Colon (tissue), 2 donors: Measurements from ENCODE around the gene ANKRD34A.
A peak's percentile ranks its signal among the peaks of the same experiment; 100 is the strongest.

Experiments
- FAIRE-seq: peaks from 2 replicates; lab custom pipeline; 2012; peaks lifted over from hg19 to GRCh38; lab: Jason Lieb, UNC
- donor health status: control.
- donor health status: control.

The ANKRD34A gene

DNA sequence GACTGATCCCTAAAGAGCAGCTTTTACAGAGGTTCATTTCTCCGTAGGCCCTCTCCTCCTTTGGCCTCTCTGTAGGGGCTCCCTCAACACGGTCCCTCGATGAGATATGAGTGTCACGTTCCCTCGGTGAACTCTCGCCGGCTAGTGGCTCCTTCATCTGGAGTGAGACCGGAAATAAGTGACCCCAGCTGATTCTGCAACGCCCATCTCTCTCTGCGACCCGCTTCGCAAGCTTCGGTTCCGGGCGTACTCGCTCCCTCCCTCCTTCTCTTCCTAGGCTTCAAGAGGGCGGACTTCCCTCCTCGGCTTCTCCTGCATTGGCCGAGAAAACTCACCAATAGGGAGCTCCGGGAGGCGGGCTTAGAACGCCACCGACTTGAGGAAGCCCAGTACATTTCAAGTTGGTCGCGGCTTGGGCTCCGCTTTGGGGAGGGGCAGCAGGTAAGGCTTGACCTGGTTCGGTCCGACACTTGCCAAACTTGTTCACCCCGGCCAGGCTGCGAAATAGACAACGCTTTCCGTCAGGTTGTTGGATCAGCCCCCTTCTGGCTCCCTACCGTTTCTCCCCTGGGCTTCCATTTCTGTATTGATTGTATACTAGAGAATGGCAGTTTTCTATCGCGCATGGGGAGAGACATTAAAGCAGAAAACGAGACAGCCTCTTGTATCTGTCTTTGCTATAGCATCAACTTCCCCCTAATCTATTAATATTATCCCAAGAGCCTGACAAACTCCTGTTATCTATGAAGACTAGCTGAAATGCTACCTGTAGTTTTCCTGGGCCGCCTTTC, at the start of gene ANKRD34A, which contains the start of gene POLR3GL:
ANKRD34A (minus strand) TSS at position 248 of the 791 bp plus-strand sequence. CDS start 2,816 bp downstream, outside the sequence.
POLR3GL (plus strand) TSS at position 363 of the 791 bp plus-strand sequence. CDS start 10,176 bp downstream, outside the sequence.
- no peak for FAIRE-seq

DNA sequence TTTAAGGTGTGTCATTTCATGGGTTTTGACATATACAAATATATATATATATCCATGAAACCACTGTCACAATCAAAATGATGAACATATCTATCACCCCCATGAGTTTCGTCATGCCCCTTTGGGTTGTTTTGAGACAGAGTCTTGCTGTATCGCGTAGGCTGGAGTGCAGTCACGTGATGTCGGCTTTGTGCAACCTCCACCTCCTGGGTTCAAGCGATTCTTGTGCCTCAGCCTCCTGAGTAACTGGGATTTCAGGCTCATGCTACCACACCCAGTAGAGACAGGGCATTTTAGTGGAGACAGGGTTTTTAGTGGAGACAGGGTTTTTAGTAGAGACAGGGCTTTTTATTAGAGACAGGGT, 49.2 kb upstream of the ANKRD34A start:
- FAIRE-seq, result no peak

DNA sequence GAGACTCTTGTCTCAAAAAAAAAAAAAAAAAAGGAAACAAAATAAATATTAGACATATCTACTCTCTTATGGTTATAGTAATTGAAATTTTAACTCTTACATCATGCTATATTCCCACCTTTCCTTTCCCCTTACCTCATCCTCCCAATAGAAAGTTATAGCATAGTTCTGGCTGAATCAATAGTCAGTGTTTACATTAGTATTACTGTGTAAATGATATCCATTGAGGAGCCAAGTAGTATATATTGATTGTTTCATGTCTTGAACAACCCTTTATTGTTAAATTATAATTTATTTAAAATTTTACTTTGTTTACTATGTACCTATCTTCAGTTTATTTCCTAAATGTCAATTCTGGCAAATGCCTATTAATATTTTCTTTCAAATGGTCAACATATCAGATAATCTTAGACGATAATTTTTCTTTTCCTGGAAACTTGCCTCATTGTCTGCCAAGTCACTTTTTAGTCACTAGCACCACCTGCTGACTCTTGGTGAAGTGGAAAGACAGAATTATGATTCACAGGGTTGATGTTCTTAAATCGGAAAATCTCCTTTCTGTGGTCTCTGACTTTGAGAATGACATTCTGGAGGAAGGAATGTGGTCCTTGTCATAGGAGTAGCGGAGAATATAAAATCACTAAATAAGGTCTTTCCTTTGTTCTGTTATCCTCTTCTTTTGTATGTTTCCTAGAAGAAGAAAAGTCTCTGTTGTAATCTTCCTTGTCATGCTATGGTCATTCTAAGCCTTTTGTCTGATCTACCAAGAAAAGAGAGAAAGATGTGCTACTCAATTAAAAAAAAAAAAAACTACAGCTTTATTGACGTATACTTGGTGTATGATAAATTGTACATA, 48.6 kb upstream of the ANKRD34A start:
- peak; percentile 49 for FAIRE-seq

DNA sequence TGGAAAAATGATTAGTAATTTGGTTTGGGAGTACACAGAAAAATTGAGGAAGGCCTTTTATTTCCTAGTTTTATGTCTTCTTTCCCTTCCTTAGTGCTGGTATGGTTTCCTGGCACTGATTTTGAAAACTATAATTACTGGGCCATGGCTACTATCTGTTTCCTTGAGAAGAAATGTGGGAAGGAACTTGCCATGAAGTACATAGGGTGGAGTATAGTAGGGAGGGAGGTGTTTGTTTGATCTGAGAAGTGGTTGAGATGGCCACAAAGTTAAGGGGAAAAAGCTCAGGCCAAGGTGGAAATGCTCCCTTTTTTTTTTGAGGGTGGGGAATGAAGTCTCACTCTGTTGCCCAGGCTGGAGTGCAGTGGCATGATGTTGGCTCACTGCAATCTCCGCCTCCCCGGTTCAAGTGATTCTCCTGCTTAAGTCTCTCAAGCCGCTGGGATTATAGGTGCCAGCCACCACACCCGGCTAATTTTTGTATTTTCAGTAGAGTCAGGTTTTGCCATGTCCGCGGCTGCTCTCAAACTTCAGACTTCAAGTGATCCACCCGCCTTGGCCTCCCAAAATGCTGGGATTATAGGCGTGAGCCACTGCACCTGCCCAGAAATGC, 45.9 kb upstream of the ANKRD34A start:
- no peak for FAIRE-seq

DNA sequence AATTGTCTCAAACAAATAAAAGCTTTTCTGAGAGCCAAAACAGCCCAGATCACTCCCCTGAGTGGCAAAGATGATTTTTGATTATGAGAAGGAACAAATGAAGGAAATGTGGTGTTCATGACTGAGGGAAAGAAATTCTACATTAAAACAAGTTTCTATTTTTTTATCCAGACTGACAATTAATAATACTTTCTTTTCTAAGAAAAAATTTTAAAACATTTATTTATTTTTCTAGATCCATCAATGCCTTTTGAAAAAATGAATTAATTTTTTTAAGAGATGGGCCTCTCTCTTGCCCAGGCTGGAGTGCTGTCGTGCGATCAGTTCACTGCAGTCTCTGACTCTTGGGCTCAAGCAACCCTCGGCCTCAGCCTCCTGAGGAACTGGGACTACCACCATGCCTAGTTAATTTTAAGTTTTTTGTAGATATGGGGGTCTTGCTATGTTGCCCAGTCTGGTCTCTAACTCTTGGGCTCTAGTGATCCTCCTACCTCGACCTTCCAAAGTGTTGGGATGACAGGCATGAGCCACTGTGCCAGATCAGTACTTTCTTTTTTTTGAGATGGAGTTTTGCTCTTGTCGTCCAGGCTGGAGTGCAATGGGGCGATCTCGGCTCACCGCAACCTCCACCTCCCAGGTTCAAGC, 43.2 kb upstream of the ANKRD34A start:
- FAIRE-seq, result no peak

DNA sequence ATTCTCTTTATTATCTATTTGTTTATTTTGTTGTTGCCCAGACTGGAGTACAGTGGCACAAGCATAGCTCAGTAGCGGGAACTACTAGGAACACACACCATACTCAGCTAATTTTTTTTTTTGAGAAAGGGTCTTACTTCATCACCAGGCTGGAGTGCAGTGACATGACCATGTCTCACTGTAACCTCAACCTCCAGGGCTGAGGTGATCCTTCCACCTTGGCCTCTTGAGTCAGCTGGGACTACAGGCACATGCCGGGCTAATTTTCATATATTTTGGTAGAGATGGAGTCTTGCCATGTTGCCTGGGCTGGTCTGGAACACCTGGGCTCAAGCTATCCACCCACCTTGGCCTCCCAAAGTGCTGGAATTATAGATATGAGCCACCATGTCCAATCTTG, 37.3 kb upstream of the ANKRD34A start:
- FAIRE-seq, result no peak

DNA sequence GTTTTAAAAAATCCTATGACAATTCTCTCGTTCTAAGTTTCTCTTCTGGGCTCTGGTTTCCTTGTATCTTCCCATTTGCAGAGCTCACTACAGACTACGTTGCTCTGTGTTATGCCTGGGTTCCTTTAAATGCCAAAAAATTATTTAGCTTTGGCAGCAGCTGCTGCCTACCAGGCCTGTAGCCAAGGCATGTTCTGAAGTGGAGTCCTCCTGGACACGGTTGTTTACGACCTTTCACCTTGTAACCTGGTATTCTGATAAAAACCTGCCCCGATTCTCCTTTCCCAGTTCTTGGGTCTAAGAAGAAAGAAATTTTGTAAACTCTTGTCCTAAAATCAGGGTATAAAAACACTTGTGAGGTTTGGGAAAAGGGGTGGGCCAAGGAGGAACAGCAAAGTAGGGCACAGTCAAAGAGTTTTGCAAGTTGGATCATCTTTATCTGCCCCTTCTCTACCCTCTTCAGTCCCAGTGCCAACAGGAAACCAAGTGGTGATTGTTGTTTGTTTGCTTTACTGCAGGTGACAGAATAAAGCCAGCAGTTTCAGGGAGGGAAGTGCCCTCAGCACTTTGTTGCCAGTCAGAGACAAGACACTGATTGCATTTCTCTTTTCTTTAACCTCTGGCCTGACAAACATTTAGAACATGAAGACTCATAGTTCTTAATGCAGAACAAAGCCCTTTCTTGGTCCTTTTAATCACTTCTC, 35.1 kb upstream of the ANKRD34A start:
- no peak for FAIRE-seq

DNA sequence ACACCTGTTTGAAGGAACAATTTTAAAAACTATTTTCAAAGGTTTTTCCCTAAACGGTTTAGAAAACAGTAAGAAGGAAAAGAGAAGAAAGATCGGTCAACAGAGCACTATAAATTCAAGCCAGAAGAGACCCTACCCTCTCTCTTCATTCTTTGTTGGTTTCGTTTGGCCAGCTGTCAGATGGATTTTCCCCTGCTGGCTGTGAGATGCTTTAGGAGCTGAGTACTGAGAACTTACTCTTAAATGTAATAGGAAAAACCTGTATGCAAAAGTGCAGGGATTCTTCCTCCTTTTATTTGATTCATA, 33.3 kb upstream of the ANKRD34A start:
- no peak for FAIRE-seq

DNA sequence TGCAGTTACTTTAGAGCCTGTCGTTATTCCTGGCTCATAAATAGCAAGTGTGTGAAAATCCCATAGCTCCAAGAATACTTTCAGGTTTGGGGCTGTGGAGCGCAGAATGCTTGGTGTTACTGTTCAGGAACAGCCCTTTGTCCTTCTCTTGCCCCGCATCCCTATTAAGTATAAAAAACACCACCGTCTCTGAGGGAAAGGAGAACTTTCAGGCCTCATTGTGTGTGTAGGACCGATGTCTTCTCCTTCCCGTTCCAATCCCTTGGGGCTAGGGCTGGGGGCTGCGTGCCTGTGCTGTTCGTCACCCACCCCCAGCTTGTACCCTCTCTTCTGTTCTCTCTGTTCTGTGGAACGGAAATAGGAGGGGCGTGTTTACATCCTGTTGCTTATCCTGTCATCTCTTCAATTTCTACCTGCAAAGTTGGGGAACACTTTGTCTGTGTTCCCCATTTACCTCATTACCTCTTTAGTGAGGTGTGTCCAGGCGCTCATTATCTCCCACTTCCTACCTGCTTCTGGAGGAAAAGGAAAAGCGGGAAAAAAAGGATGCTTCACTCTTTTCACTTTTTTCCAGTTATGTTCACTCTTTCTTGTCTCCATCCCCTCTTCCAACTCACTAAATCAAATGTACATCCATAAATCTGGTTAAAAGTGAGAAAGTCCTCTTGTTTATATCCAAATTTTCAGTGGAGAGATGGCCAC, 32.8 kb upstream of the ANKRD34A start:
- FAIRE-seq, result no peak

DNA sequence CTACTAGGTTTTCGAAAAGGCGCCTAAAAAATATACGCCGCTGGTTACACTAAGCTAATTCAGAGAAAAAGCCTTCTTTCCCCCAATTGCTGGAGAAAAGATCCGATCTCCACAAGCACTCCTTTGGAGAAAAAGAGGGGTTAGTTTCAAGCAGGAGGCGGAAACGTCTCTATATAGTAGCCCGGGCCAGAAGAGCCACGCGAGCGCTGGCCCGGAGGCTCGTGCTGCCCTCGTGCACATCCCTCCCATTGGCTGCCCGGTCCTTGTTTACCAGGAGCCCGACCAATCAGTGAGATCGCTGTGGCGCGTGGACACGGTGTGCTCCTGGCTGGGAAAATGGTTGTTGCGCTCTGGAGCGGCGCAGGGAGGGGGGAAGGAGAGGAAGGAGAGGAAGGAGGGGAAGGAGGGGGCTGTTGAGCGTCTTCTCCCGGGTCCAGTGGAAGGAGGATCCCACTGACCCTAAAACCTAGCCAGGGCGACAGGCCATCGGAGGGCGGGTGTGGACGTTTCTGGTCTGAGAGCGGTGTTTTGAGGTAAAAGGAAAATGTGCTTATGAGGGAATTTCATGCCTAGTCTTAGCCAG, 32.1 kb upstream of the ANKRD34A start, which contains the start of gene TXNIP:
TXNIP (minus strand) TSS at position 147 of the 583 bp plus-strand sequence. CDS start 313 bp downstream, outside the sequence.
- FAIRE-seq, result no peak

DNA sequence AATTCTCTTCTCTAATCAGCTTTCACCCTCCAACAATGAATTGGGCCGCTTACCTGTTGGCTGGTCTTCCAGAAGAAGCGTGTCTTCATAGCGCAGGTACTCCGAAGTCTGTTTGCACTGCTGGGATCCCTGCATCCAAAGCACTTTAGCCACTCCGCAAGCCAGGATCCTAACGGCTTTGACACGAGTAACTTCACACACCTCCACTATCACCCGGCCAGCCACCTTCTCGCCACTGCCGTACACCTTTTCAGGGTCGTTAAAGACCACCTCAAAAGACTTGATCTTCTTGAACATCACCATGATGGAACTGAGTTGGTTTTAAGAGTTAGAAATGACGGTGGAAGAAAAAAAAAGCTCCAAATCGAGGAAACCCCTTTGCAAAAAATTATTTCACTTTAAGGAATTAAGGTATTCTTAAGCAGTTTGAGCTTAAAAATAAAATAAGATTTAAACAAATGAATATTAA, 31.6 kb upstream of the ANKRD34A start:
- FAIRE-seq, result no peak

DNA sequence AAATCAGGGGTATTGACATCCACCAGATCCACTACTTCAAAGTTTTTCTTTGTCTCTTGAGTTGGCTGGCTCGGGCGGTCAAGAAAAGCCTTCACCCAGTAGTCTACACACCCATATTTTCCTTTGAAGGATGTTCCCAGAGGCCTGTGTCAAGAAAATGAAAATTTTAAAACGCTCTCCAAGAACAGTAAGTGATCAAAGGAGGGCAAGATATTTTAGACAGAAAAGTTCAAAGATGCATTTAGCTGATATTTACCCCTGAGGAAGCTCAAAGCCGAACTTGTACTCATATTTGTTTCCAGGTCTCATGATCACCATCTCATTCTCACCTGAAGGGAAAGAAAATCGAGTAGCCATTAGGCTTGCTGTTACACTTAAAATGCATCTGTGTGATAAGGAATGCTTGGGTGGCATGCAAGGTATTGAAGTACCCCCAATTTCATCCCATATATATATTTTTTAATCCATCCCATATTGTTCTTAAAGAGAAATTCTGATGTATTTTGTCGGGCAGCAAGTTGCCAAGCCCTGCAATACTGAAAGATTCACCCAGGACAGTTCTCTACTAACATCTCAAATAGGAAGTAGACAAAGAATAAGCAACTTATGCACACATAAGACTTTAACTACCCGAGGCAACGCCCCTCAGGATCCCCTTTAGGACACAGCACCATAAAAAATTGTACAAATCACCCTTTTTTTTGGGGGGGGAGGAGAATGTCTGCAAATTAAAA, 30.9 kb upstream of the ANKRD34A start:
- FAIRE-seq, result no peak

DNA sequence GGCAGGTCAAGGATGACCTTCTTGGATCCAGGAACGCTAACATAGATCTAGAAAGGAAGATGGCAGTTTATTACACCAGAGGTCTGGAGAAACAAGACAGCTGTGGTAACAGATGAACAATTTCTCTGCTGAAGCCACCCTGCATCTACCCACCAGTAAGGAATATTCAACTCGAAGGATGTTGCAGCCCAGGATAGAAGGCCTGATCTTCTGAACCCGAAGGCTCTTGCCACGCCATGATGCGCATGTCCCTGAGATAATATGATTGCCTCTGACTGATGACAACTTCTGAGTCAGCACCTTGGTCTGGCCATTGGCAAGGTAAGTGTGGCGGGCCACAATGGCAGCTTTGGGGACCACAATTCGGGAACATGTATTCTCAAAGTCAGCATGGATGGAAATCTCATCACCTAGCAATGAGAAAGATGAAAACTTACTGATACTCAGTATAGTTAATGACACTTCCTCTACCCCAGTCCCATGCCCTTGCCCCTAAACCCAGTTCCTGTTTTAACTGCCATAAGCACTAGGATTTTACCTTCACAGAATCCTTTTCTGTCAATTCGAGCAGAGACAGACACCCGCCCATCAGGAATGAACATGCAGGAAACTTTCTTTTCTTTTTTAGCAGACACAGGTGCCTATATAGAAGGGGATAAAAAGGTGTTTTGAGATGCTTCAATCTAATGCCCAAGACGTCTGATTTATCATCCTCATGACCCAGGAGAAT, 30.2 kb upstream of the ANKRD34A start:
- FAIRE-seq, result no peak

DNA sequence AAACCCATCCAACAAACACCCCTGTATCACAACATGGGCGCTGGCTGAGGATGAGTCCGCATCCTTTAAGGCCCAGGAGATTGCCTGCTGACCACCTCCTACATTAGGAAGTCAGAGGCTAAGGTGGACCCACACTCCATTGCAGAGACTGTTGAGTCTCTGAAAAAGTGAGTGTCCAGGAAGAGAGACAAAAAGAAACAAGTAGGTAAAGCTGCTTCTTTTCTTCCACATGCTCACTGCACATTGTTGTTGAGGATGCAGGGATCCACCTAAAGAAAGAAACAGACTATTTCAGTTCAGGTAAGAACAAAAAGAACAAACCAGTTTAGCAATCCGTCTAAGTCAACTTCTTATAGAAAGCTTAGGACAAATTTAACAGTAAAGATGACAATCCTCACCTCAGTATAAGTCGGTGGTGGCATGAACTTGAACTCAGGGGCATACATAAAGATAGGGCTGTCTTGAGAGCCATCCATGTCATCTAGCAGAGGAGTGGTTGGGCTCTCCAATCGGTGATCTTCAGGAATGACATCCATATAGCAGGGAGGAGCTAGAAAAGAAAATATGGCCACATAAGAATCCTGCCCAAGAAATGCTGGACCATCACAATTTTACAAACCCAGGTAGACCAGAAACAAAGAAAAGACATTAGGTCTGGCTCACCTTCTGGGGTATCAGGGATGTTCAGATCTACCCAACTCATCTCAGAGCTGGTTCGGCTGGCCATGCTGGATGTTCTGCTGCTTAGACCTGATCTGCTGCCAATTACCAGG, 29.4 kb upstream of the ANKRD34A start:
- no peak for FAIRE-seq

DNA sequence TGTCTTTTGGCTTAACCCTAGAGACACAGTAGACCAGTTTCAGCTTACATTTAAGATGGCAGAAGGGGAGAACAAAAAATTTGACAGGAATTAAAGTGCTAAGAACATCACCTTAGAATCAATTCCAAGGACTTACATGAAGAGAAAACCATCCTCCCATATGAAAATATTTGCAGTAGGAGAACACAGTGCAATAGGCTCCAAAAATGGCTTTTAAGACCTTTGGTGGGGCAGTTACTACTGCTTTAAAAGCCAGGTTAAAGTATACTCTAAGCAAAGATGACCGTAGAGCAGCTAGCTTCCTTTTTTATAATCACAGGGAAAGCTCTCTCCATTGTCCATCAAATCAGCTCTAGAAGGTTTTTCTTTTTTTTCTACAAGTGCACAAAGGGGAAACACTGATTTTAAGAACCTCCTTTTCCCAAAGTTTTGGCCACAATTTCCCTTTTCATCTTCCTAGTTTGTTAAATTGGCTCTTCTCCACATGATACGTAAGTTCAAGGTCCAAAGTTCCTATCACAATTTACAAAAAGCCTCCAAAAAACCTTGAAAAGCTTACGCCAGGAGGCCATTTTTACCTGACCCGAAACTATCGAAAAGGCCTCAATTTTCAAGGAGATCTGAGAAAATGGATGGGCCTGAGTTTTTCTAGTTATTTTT, 28.7 kb upstream of the ANKRD34A start:
- no peak for FAIRE-seq

DNA sequence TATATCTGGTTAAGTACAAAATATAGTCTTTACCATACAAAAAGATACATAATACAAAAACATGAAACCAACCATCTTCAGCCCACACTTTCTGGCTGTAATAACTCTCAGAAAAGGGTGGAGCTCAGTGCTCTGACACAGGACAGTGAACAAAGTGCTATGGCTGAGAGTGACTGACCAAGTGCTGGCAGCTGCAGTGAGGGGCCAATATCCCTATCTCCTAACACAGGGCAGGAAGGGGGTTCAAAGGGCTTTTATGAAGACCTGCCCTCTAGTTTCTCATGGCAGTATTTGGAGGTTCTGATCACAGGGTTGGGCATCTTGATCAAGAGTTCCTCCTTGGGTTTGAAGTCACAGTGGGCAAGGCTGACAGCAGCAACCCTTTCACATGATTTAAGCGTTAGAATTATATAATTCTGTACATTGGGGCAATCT, 28.1 kb upstream of the ANKRD34A start:
- FAIRE-seq, result no peak

DNA sequence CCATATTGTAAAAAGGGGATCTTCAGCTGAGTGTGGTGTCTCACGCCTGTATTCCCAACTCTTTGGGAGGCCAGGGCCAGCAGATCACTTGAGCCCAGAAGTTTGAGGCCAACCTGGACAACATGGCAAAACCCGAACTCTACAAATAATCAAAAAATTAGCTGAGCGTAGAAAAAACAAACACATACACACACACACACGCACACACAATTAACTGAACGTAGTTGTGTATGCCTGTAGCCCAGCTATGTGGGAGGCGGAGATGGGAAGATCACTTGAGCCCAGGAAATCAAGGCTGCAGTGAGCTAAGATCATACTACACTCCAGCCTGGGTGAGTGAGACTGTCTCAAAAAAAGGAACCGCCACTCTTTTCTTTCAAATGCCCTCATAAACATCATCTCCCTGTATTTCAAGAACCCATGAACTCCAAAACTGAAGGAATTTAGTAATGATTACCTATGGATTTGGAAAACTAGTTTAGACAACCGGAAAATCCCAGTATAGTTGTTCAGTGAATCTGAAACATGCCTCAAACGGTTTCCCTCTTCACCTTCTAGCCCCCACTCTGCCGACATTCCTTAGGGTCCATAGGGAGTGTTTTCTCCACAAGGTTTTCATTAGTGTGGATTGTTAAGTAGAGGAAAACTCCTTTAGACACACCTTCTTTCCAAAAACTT, 27.5 kb upstream of the ANKRD34A start:
- no peak for FAIRE-seq
